ENCODE results near the gene ACSBG1. TPM values are rescaled to one million over a fixed set of nuclear protein-coding genes. Genes with fewer than 3 reads are reported as not detected.

Gene ACSBG1
- polyA plus RNA-seq, 1 experiment: not detected

- no peak for DNase-seq (ENCODE audit: low read depth, low spot score)
- Histone ChIP-seq H3K9me3 (ENCODE audit: control insufficient read depth, insufficient read depth, low read length) (no peaks in the 10 kb centered on the region), H3K27ac (ENCODE audit: low read depth, low read length) (no peak overlapping the region), H3K4me3 (ENCODE audit: low read depth, low read length) (no peak overlapping the region), H3K27me3 (ENCODE audit: control insufficient read depth, insufficient read depth, low read length) (peaks cover 7% of the 10 kb centered on the region)
- ChIA-PET POLR2A (no interaction called here), CTCF (no interaction called here)
- TF ChIP-seq CTCF (IDR thresholded peaks at IDR 0.05; ENCODE audit: low read depth, low read length): no peak
Measured at GRCh38 chr15:78208341-78208844, 26.0 kb downstream of the ACSBG1 start.

- no peak overlapping the region for H3K27ac ChIP-seq (ENCODE audit: low read depth, low read length)
- POLR2A ChIA-PET: no interaction called here
- CTCF ChIA-PET: interaction anchor here (0.5 kb wide), 1 partner anchor 33 kb away, joined by 3 read pairs; no protein-coding TSS in a partner anchor
Measured at GRCh38 chr15:78207641-78208340, 26.6 kb downstream of the ACSBG1 start.

GRCh38 chr15:78207110-78207458 lies 27.3 kb downstream of the ACSBG1 start:
- Histone ChIP-seq H3K27ac (ENCODE audit: low read depth, low read length) (no peak overlapping the region), H3K9me3 (ENCODE audit: control insufficient read depth, insufficient read depth, low read length) (no peaks in the 10 kb centered on the region), H3K27me3 (ENCODE audit: control insufficient read depth, insufficient read depth, low read length) (peaks cover 17% of the 10 kb centered on the region), H3K4me3 (ENCODE audit: low read depth, low read length) (no peak overlapping the region)
- no peak for TF ChIP-seq CTCF (IDR thresholded peaks at IDR 0.05; ENCODE audit: low read depth, low read length)
- no peak for DNase-seq (ENCODE audit: low read depth, low spot score)
- CTCF ChIA-PET: no interaction called here
- POLR2A ChIA-PET: no interaction called here

More at GRCh38 chr15:78207641-78208340, 26.6 kb downstream of the ACSBG1 start:
- no peak for DNase-seq (ENCODE audit: low read depth, low spot score)
- Histone ChIP-seq H3K4me3 (ENCODE audit: low read depth, low read length) (no peak overlapping the region), H3K9me3 (ENCODE audit: control insufficient read depth, insufficient read depth, low read length) (no peaks in the 10 kb centered on the region), H3K27me3 (ENCODE audit: control insufficient read depth, insufficient read depth, low read length) (peaks cover 11% of the 10 kb centered on the region)
- no peak for TF ChIP-seq CTCF (IDR thresholded peaks at IDR 0.05; ENCODE audit: low read depth, low read length)

- Histone ChIP-seq H3K4me3 (ENCODE audit: low read depth, low read length) (no peak overlapping the region), H3K27me3 (ENCODE audit: control insufficient read depth, insufficient read depth, low read length) (peaks cover 21% of the 10 kb centered on the region), H3K27ac (ENCODE audit: low read depth, low read length) (no peak overlapping the region), H3K9me3 (ENCODE audit: control insufficient read depth, insufficient read depth, low read length) (no peaks in the 10 kb centered on the region)
- ChIA-PET CTCF (interaction anchor here (3.2 kb wide), 1 partner anchor 33 kb away, joined by 8 read pairs; no protein-coding TSS in a partner anchor), POLR2A (no interaction called here)
- no peak for TF ChIP-seq CTCF (IDR thresholded peaks at IDR 0.05; ENCODE audit: low read depth, low read length)
- DNase-seq (ENCODE audit: low read depth, low spot score): no peak
Measured at GRCh38 chr15:78206326-78207109, 27.8 kb downstream of the ACSBG1 start.

- Histone ChIP-seq H3K27me3 (ENCODE audit: control insufficient read depth, insufficient read depth, low read length) (peaks cover 24% of the 10 kb centered on the region), H3K9me3 (ENCODE audit: control insufficient read depth, insufficient read depth, low read length) (no peaks in the 10 kb centered on the region), H3K4me3 (ENCODE audit: low read depth, low read length) (no peak overlapping the region), H3K27ac (ENCODE audit: low read depth, low read length) (no peak overlapping the region)
- ChIA-PET POLR2A (interaction anchor here (0.7 kb wide), 1 partner anchor 57 kb away, joined by 8 read pairs; the partner anchor contains the start of gene IDH3A), CTCF (interaction anchor here (1.3 to 3.2 kb wide), 2 partner anchors 34 to 97 kb away, joined by 6 to 8 read pairs; no protein-coding TSS in a partner anchor)
- no peak for TF ChIP-seq CTCF (IDR thresholded peaks at IDR 0.05; ENCODE audit: low read depth, low read length)
- DNase-seq (ENCODE audit: low read depth, low spot score): no peak
Measured at GRCh38 chr15:78205856-78206255, 28.5 kb downstream of the ACSBG1 start.
